K562 (cell line): ENCODE data around the gene PRSS8. TPM values are rescaled to one million over a fixed set of nuclear protein-coding genes. Genes with fewer than 3 reads are reported as not detected.

Experiments used
- CTBP1 ChIP-seq: fragments of 450-650 bp; IDR thresholded peaks from 2 replicates; pipeline ENCODE4 v1.6.1; 2016; ENCODE audit warnings: borderline replicate concordance
- ETS2 ChIP-seq: IDR thresholded peaks from 2 replicates; pipeline ENCODE4 v1.6.1; 2016; ENCODE audit warnings: borderline replicate concordance, missing genetic modification characterization, mild to moderate bottlenecking, moderate library complexity, missing compliant biosample characterization; ENCODE audit not compliant: poor library complexity, severe bottlenecking
- HNRNPK ChIP-seq: fragments of 200-400 bp; formaldehyde crosslinking; IDR thresholded peaks from one replicate; pipeline ENCODE4 v1.6.1; 2018; ENCODE audit warnings: mild to moderate bottlenecking, low read depth, low read length; ENCODE audit not compliant: poor library complexity, severe bottlenecking
- HNRNPL ChIP-seq: fragments of 200-400 bp; formaldehyde crosslinking; IDR thresholded peaks from 2 replicates; pipeline ENCODE4 v1.6.1; 2017; ENCODE audit warnings: low read depth, mild to moderate bottlenecking, low read length
- KAT2B ChIP-seq: IDR thresholded peaks from one replicate; pipeline ENCODE4 v1.6.1; 2012; ENCODE audit warnings: low read depth, mild to moderate bottlenecking, control low read depth, inconsistent platforms, low read length, moderate library complexity
- NRF1 ChIP-seq, 2 experiments: fragments of 450-650 bp; IDR thresholded peaks in 1 of 2; conservative IDR thresholded peaks in 1 of 2; 2 replicates each; pipeline ENCODE4 v1.6.1; 2014; ENCODE audit warnings: mild to moderate bottlenecking in 2 of 2
- POLR2AphosphoS5 ChIP-seq: IDR thresholded peaks from 2 replicates; pipeline ENCODE4 v1.6.1; 2011; ENCODE audit warnings: mild to moderate bottlenecking, low read depth, low read length, moderate library complexity; ENCODE audit not compliant: control insufficient read depth, insufficient read depth
- SIN3B ChIP-seq: fragments of 450-650 bp; IDR thresholded peaks from 2 replicates; pipeline ENCODE4 v1.6.1; 2017; ENCODE audit warnings: low read depth, mild to moderate bottlenecking, moderate library complexity
- ZNF584 ChIP-seq: fragments of 200-800 bp; sonication (Bioruptor generic); IDR thresholded peaks from 2 replicates; pipeline ENCODE4 v1.6.1; 2016; ENCODE audit warnings: low read depth, mild to moderate bottlenecking, missing genetic modification characterization, missing compliant biosample characterization
- polyA plus RNA-seq, 8 experiments: library from polyadenylated mRNA; depleted of rRNA in 4 of 8; stranded (reverse) in 5 of 8; unstranded in 3 of 8; fragments of >200 nt; fragmentation: Nextera tagmentation in 2 of 8; fragmentation: Illumina TruSeq in 1 of 8; extraction: Ambion mirVana in 2 of 8; extraction: Trizol in 1 of 8; gene quantifications; 2 replicates each; pipeline versions ENCODE4 v1.2.1 to v1.2.3, GENCODE V29; 2011 to 2014; ENCODE audit warnings: inconsistent platforms in 1 of 8, missing spikeins in 1 of 8
- total RNA-seq, 7 experiments: library from RNA; depleted of rRNA in 6 of 7; stranded (reverse); fragments of >200 nt in 6 of 7; fragmentation: Illumina TruSeq in 2 of 7; extraction: Trizol in 2 of 7; gene quantifications; 2 replicates each; pipeline versions ENCODE4 v1.2.1 to v1.2.3, GENCODE V29; 2011 to 2021; ENCODE audit warnings: low replicate concordance in 1 of 7
- TF ChIP-seq, protein P1 (sequence below): fragments of 450-650 bp; IDR thresholded peaks from 2 replicates; pipeline ENCODE4 v1.6.1; 2016; ENCODE audit warnings: mild to moderate bottlenecking, moderate library complexity
- TF ChIP-seq, protein P2 (sequence below): fragments of 450-650 bp; conservative IDR thresholded peaks from 2 replicates; pipeline ENCODE4 v1.6.1; 2016; ENCODE audit warnings: missing genetic modification characterization, low read depth, mild to moderate bottlenecking, missing compliant biosample characterization, moderate library complexity
- TF ChIP-seq, protein P3 (sequence below): fragments of 250-450 bp; sonication (Bioruptor Pico); IDR thresholded peaks from 2 replicates; pipeline ENCODE4 v1.5.0; 2020; ENCODE audit warnings: mild to moderate bottlenecking
- TF ChIP-seq, protein P4 (sequence below): sonication (generic); formaldehyde crosslinking; IDR thresholded peaks from 2 replicates; pipeline ENCODE4 v1.9.0; 2022; ENCODE audit warnings: mild to moderate bottlenecking, missing genetic modification reagents

The PRSS8 gene
- total and polyA plus RNA-seq, 9 of the 15 experiments (the other 6 are each of a cell fraction or from before 2014, with no cell fraction given) = 0.25 to 3.9 (median 1.3) TPM; not detected in 1

GRCh38 chr16:31157136-31157535 lies 21.6 kb upstream of the PRSS8 start (continued):
- TF ChIP-seq, protein P1, sequence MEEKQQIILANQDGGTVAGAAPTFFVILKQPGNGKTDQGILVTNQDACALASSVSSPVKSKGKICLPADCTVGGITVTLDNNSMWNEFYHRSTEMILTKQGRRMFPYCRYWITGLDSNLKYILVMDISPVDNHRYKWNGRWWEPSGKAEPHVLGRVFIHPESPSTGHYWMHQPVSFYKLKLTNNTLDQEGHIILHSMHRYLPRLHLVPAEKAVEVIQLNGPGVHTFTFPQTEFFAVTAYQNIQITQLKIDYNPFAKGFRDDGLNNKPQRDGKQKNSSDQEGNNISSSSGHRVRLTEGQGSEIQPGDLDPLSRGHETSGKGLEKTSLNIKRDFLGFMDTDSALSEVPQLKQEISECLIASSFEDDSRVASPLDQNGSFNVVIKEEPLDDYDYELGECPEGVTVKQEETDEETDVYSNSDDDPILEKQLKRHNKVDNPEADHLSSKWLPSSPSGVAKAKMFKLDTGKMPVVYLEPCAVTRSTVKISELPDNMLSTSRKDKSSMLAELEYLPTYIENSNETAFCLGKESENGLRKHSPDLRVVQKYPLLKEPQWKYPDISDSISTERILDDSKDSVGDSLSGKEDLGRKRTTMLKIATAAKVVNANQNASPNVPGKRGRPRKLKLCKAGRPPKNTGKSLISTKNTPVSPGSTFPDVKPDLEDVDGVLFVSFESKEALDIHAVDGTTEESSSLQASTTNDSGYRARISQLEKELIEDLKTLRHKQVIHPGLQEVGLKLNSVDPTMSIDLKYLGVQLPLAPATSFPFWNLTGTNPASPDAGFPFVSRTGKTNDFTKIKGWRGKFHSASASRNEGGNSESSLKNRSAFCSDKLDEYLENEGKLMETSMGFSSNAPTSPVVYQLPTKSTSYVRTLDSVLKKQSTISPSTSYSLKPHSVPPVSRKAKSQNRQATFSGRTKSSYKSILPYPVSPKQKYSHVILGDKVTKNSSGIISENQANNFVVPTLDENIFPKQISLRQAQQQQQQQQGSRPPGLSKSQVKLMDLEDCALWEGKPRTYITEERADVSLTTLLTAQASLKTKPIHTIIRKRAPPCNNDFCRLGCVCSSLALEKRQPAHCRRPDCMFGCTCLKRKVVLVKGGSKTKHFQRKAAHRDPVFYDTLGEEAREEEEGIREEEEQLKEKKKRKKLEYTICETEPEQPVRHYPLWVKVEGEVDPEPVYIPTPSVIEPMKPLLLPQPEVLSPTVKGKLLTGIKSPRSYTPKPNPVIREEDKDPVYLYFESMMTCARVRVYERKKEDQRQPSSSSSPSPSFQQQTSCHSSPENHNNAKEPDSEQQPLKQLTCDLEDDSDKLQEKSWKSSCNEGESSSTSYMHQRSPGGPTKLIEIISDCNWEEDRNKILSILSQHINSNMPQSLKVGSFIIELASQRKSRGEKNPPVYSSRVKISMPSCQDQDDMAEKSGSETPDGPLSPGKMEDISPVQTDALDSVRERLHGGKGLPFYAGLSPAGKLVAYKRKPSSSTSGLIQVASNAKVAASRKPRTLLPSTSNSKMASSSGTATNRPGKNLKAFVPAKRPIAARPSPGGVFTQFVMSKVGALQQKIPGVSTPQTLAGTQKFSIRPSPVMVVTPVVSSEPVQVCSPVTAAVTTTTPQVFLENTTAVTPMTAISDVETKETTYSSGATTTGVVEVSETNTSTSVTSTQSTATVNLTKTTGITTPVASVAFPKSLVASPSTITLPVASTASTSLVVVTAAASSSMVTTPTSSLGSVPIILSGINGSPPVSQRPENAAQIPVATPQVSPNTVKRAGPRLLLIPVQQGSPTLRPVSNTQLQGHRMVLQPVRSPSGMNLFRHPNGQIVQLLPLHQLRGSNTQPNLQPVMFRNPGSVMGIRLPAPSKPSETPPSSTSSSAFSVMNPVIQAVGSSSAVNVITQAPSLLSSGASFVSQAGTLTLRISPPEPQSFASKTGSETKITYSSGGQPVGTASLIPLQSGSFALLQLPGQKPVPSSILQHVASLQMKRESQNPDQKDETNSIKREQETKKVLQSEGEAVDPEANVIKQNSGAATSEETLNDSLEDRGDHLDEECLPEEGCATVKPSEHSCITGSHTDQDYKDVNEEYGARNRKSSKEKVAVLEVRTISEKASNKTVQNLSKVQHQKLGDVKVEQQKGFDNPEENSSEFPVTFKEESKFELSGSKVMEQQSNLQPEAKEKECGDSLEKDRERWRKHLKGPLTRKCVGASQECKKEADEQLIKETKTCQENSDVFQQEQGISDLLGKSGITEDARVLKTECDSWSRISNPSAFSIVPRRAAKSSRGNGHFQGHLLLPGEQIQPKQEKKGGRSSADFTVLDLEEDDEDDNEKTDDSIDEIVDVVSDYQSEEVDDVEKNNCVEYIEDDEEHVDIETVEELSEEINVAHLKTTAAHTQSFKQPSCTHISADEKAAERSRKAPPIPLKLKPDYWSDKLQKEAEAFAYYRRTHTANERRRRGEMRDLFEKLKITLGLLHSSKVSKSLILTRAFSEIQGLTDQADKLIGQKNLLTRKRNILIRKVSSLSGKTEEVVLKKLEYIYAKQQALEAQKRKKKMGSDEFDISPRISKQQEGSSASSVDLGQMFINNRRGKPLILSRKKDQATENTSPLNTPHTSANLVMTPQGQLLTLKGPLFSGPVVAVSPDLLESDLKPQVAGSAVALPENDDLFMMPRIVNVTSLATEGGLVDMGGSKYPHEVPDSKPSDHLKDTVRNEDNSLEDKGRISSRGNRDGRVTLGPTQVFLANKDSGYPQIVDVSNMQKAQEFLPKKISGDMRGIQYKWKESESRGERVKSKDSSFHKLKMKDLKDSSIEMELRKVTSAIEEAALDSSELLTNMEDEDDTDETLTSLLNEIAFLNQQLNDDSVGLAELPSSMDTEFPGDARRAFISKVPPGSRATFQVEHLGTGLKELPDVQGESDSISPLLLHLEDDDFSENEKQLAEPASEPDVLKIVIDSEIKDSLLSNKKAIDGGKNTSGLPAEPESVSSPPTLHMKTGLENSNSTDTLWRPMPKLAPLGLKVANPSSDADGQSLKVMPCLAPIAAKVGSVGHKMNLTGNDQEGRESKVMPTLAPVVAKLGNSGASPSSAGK = peak; percentile 91
- TF ChIP-seq, protein P2, sequence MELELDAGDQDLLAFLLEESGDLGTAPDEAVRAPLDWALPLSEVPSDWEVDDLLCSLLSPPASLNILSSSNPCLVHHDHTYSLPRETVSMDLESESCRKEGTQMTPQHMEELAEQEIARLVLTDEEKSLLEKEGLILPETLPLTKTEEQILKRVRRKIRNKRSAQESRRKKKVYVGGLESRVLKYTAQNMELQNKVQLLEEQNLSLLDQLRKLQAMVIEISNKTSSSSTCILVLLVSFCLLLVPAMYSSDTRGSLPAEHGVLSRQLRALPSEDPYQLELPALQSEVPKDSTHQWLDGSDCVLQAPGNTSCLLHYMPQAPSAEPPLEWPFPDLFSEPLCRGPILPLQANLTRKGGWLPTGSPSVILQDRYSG = no peak
- peak; percentile 29; the same call in 1 of the 2 replicates for TF ChIP-seq CTBP1
- TF ChIP-seq, protein P3, sequence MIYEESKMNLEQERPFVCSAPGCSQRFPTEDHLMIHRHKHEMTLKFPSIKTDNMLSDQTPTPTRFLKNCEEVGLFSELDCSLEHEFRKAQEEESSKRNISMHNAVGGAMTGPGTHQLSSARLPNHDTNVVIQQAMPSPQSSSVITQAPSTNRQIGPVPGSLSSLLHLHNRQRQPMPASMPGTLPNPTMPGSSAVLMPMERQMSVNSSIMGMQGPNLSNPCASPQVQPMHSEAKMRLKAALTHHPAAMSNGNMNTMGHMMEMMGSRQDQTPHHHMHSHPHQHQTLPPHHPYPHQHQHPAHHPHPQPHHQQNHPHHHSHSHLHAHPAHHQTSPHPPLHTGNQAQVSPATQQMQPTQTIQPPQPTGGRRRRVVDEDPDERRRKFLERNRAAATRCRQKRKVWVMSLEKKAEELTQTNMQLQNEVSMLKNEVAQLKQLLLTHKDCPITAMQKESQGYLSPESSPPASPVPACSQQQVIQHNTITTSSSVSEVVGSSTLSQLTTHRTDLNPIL (CRISPR knock-in tag) = no peak
- TF ChIP-seq, protein P4, sequence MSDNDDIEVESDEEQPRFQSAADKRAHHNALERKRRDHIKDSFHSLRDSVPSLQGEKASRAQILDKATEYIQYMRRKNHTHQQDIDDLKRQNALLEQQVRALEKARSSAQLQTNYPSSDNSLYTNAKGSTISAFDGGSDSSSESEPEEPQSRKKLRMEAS = peak; percentile 80
- no peak for TF ChIP-seq HNRNPL
- no peak for TF ChIP-seq POLR2AphosphoS5
- TF ChIP-seq ETS2 = no peak
- TF ChIP-seq KAT2B = no peak
- no peak for TF ChIP-seq SIN3B
- TF ChIP-seq ZNF584 (CRISPR knock-in tag) = no peak
- peak; percentile 48 to 50; a peak in 3 of 4 replicates for TF ChIP-seq NRF1 (conservative IDR thresholded peaks at IDR 0.05 in 1 of 2, IDR thresholded peaks at IDR 0.05 in 1 of 2)
- no peak for TF ChIP-seq HNRNPK
